GM15510 (cell line): Measurements from ENCODE around the gene STAT5B.
A peak's percentile ranks its signal among the peaks of the same experiment; 100 is the strongest.

Source experiments
- POLR2A ChIP-seq: IDR thresholded peaks from 3 replicates; pipeline ENCODE4 v1.6.1; 2011; ENCODE audit warnings: borderline replicate concordance; ENCODE audit not compliant: insufficient read length; ENCODE audit errors: extremely low read depth

Gene STAT5B

DNA sequence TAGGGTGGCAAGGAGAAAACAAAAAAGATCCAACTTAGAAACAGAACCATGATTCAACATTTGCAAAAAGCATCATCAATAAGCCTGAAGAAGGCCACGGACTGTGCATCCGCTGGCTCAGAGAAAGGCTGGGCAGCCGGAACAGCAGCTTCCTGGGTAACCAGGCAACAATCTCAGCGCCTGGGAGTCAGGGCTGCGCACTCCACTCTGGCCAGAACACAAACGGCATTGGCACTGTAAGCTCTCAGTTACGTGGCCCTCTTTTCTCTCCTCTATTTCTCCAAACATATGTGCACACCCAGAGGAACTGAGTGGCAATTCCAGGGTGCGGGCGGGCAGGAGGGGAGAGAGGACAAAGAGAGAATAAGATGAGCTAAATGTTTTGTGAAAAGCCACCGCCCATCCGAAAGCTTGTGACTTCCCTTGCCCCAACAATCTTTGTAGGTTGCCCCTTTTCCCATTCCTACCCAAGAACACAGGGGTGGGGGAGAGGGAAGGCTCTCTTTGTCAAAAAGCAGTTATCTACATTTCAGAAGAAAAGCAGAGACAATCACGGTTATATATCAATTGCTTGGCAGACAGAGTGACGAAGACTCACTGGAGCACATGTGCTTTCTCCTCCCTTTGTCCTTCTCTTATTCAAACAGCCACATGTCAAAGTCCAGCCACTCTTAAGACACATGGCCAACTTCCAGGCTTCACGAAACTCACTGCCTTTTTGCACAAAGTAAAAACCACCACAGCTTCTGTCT is 75.3 kb downstream of the STAT5B start:
- TF ChIP-seq POLR2A = no peak

DNA sequence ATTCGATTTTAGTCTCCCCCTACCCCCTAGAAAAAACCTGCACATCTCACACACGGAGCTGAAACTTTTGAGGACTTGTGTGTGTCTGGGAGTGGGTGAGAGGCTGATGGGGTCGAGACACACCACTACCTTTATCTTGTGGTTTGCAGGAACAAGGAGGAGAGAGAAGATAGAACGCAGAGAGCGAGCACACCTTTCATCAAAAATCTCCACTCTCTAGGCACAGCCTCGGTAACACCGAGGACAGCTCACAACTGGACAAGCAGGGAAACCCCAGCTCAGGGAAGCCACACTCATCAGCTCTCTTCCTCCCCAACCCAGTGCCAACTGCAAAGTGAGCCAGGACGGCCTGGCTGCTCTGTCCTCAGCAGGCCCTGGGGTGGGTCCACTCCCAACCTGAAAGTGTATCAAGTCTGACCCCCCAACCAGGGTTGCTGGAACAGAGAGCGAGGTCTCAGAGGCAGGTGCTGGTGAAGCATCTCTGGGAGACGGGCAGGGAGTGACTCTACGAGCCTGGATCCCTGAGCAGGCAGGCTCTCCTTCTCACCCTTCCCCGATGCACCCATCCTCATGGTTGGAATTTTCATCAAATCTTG is 76.7 kb downstream of the STAT5B start:
- TF ChIP-seq POLR2A = no peak

DNA sequence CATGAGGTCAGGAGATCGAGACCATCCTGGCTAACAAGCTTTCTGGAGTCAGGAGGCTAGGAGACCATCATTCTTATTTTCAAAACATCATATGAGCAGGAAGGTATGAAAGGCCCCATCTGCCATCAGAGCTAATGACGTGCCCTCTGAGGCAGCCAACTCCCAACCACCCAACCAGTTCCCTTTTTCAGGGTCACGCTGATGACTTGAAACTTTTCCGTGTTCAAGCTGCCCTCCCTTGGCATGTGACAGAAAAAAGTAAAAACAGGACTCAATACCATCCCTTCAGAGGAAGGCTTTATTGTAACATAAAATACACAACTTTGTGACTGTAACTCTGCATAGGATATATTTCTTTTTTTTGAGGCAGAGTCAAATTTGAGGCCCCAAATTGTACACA is 77.3 kb downstream of the STAT5B start:
- TF ChIP-seq POLR2A = no peak

DNA sequence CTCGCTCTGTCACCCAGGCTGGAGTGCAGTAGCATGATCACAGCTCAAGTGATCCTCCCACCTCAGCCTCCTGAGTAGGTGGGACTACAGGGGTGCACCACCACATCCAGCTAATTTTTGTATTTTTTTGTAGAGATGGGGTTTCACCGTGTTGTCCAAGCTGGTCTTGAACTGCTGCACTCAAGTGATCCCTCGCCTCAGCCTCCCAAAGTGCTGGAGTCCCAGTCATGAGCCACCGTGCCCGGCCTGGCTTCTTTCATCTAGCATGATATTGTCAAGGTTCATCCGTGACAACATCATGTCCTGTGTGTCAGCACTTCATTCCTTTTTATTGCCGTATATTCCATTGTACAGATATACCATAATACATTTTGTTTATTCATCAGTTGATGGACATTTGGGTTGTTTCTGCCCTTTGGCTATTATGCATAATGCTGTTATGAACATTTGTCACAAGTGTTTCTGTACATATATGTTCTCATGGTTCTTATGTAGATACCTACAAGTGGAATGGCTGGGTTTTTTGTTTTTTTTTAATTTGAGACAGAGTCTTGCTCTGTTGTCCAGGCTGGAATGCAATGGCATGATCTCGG is 78.5 kb downstream of the STAT5B start:
- TF ChIP-seq POLR2A = no peak

DNA sequence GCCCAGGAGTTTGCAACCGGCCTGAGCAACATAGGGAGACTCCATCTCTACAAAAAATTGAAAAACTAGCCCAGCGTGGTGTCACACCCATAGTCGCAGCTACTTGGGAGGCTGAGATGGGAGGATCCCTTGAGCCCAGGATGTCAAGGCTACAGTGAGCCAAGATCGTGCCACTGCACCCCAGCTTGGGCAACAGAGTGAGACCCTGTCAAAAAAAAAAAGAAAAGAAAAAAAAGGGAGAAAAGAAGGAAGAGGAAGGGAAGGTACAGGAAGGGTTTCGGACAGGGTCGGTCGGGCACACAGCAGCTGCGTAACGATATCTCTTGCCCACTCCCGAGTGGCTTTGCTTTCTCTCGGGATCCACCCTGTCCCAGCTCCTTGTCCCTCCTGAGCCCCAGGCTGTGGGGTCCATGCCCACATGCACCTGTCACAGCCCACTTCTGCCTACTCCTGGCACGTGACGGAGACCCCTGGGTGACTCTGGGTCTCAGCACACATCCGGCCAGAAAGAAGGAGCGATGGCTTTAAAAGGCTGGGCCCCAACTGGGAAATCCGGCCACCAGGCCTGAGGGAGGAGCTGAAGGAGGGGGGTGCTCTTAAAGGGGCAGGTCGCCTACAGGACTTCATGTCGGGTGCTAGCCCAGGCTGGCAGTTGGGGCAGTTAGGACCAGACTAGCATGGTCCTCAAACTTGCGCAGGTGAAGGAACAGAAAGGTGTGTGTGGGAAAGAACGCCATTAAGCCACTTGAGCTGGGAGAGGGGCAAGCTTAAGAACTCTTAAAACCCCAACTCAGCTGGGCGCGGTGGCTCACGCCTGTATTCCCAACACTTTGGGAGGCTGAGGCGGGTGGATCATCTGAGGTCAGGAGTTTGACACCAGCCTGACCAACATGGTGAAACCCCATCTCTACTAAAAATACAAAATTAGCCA is 82.0 kb downstream of the STAT5B start, which contains the start of gene GHDC:
GHDC (minus strand) TSS at position 526 of the 931 bp plus-strand sequence. CDS start 913 bp downstream, outside the sequence.
- TF ChIP-seq POLR2A = peak; percentile 71

DNA sequence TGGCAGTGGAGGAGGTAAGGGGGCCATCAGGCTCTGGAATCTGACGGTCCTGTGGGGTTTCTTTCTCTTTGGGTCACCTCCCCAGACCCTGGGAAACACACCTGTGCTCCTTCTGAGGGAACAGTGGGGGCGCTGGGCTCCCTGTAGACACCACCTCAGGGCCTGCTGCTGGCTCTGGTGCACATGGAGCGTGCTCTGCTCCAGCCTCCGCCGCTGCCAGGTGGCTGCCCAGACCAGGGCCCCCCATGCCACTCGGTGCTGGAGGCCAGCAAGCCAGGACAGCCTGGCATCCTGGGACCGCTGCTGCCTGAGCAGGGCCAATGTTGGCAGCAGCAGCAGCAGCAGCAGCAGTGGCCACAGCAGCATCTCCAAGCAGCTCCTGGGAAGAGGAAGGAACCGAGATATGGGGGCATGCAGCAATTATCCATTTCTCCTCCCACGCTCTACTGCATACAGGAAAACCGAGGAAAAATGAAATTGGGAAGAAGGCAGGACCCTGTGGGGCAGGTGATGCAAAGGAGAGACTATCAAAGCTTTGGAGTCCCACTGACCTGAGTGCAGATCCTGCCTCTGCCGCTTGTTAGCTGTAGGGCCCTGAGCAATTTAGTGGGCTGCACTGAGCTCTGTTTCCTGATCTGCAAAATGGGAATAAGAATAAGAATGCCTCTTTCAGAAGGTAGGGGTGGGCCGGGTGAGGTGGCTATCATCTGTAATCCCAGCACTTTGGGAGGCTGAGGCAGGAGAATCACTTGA is 82.8 kb downstream of the STAT5B start:
- no peak for TF ChIP-seq POLR2A

DNA sequence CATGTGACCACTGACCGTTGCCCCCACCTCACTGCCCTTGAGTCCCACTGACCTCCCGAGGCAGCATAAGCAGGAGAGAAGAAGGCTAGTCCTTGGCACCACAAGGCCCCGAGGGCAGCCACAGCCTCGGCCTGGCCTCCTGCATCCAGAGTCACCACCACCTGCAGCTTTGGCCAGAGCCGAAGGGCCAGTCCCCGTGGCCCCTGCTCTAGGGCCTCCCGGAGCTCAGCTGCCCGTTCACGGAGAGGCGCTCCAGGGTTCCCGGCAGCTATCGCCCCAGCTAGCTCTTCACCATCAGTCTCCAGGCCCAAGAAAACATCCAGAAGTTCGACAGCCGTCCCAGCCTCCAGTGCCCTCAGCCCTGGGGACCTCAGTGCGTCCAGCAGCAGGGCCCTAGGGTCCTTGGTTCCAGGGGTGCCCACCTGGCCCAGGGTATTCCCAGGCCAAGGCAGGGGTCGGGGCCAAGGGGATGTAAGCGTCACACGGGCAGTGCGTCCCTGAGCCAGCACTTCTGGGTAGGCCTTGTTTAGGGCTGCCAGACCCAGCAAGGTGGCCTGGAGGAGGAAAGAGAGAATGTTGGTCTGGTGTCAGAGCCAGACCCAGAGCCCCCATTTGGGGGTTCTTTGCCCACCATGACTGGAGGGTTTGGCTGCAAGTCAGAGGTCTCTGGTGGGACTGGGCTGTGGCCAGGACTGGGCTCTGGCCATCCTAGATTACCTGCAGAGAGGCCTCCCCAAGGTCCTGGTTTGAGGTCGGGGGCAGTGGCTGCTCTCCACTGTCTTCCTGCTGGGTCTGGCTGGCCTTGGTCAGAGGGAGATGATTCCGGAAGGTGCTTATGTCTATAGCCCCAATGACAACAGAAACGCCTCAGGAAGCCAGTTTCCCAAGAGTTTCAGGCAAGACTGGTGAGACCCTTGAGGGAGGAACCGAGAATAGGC is 83.7 kb downstream of the STAT5B start:
- TF ChIP-seq POLR2A = no peak

DNA sequence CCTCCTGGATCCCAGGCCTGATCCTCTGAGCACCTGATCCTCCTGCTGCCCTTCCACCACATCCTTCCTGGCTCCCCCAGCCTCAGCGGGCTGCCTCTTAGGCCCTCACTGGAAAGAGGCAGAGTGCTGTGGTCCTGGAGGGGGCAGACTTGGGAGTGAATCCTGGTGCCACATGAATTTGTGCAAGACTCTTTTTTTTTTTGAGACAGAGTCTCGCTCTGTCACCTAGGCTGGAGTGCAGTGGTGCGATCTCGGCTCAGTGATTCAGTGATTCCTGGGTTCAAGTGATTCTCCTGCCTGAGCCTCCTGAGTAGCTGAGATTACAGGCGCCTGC is 84.9 kb downstream of the STAT5B start:
- no peak for TF ChIP-seq POLR2A

DNA sequence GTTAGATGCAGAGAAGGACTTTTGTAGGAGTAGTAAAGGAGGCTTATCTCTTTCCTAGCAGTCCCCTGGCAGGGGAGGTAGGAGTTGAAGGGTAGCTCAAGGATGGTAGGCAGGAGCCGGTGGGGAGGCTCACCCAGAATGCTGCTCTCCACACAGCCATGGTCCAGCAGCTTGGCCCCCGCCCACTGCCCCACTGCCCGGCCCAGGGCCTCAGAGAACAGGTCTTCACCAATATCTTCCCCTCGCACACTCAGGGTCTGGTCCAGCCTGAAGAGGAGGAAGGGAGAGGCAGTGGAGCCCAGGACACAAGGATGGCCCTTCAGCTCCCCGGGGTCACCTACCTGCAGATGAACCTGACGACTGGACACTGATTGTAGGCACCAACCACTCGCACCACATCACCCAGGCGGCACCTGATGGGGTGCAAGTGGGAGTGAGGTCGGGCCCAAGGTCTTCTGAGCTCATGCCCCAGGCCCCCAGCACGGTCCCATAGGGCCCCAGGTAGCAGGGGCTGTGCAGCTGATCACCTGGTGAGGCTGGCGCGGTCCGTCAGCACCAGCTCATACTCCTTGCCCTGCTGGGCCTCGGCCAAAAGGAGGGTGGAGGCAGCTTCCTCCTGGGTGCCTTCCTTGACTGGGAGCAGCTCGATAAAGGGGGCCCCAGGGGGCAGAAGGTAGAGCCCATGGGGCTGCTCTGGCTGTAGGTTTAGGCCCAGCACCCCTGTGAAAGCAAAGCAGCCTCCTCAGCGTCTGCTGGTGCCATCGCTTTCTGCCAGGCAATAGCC is 85.5 kb downstream of the STAT5B start:
- TF ChIP-seq POLR2A = no peak

DNA sequence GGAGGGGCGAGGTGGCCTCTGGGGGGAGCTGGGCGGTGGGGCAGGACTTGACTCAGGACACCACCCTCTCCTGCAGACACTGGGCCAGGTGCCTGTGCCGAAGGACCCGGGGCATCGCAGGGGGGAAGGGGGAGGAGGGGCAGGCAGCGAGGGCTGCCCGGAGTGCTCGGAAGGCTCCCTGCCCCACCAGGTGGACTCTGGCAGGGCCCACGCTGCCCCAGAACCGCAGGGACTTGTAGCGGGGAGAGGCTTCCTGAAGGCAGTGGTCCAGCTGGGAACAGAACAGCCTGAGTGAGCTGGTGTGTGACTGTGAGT is 86.6 kb downstream of the STAT5B start:
- no peak for TF ChIP-seq POLR2A

DNA sequence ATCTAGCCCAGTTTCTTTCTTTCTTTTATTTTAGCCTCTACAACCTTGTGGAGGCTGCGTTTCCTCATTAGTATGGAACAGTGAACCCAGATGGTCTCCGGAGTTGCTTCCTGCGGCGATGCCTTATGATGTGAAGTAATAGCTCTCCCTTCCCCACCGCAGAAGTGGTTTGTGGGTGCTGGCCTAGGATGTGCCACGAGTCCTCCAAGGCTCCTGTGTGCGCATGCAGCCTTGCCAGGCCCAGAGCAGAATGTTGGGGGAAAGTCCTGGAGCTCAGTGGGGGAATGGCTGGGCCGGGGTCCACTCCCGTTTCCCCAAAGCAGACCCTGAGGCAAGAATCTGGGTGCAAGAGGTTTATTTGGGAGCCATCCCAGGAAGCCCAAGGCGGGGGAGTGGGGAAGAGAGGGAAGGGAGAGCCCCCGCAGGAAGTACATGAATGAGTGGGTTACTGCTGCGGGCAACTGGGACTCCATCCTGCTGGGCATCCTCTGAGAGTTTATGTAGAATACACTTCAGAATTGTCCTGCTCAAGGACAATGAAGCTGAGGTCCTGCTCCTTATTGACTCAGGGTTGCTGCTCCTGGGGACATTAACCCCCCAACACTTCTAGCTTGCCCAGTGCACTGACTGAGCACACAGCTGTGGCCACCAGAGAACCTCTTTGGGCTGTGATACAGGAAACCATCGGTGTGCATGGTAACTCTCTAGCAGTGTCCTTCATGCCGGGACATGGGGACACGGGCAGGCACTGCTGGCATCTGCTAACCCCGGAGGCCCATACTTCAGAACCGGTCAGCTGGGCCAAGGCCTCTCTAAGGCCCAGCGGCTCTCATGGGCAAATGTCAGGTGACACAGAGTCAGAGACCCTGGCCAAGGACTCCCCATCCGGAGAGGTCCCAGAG is 87.2 kb downstream of the STAT5B start:
- TF ChIP-seq POLR2A = no peak

DNA sequence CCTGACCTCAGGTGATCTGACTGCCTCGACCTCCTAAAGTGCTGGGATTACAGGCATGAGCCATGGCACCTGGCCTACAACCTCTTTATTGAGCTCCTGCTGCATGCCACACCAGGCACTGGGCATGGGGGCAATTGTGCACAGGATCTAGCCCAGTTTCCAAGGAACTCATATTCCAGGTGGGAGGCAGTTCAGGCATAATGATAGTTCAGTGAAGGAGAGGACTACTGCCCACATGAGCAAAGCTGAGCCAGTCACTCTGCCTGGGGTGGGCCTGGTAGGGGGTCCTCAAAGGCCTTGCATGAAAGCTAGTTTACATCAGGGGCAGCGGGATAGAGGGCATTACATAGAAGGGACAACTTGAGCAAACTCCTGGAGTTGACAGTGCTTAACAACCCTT is 88.4 kb downstream of the STAT5B start:
- no peak for TF ChIP-seq POLR2A
